Measurements from ENCODE around the gene TRPM6.
"Not testable (repeated sequence)": the region's sequence is repeated elsewhere in the genome, so short reads cannot be mapped to it uniquely, and the experiment has no call there.

The TRPM6 gene

GRCh38 chr9:74874220-74874619 is 13.5 kb downstream of the TRPM6 start:
- no peak overlapping the region for H3K4me3 ChIP-seq (ENCODE audit: low read length)
- no peak for TF ChIP-seq ZNF274 (IDR thresholded peaks at IDR 0.05; ENCODE audit: low read depth, low read length)

- no peak overlapping the region for H3K4me3 ChIP-seq (ENCODE audit: low read length)
- no peak for TF ChIP-seq ZNF274 (IDR thresholded peaks at IDR 0.05; ENCODE audit: low read depth, low read length)
Measured at GRCh38 chr9:74872619-74873233, 15.0 kb downstream of the TRPM6 start.

- no peak overlapping the region for H3K4me3 ChIP-seq (ENCODE audit: low read length)
- TF ChIP-seq ZNF274 (IDR thresholded peaks at IDR 0.05; ENCODE audit: low read depth, low read length) = no peak
Measured at GRCh38 chr9:74867483-74867882, 20.2 kb downstream of the TRPM6 start.

GRCh38 chr9:74865177-74865576 is 22.5 kb downstream of the TRPM6 start:
- H3K4me3 ChIP-seq (ENCODE audit: low read length) = no peak overlapping the region
- TF ChIP-seq ZNF274 (IDR thresholded peaks at IDR 0.05; ENCODE audit: low read depth, low read length) = no peak

- H3K4me3 ChIP-seq (ENCODE audit: low read length) = no peak overlapping the region
- no peak for TF ChIP-seq ZNF274 (IDR thresholded peaks at IDR 0.05; ENCODE audit: low read depth, low read length)
Measured at GRCh38 chr9:74861773-74862474, 25.8 kb downstream of the TRPM6 start.

GRCh38 chr9:74861071-74861470 is 26.6 kb downstream of the TRPM6 start:
- no peak for TF ChIP-seq ZNF274 (IDR thresholded peaks at IDR 0.05; ENCODE audit: low read depth, low read length)
- no peak overlapping the region for H3K4me3 ChIP-seq (ENCODE audit: low read length)

- H3K4me3 ChIP-seq (ENCODE audit: low read length) = not testable (repeated sequence)
Measured at GRCh38 chr9:74860247-74860646, 27.5 kb downstream of the TRPM6 start.

GRCh38 chr9:74859786-74860185 is 27.9 kb downstream of the TRPM6 start:
- no peak for TF ChIP-seq ZNF274 (IDR thresholded peaks at IDR 0.05; ENCODE audit: low read depth, low read length)
- no peak overlapping the region for H3K4me3 ChIP-seq (ENCODE audit: low read length)

- H3K4me3 ChIP-seq (ENCODE audit: low read length) = no peak overlapping the region
- TF ChIP-seq ZNF274 (IDR thresholded peaks at IDR 0.05; ENCODE audit: low read depth, low read length) = no peak
Measured at GRCh38 chr9:74858751-74859414, 28.8 kb downstream of the TRPM6 start.

GRCh38 chr9:74856989-74857388 is 30.7 kb downstream of the TRPM6 start:
- no peak overlapping the region for H3K4me3 ChIP-seq (ENCODE audit: low read length)
- TF ChIP-seq ZNF274 (IDR thresholded peaks at IDR 0.05; ENCODE audit: low read depth, low read length) = no peak

- TF ChIP-seq ZNF274 (IDR thresholded peaks at IDR 0.05; ENCODE audit: low read depth, low read length) = no peak
Measured at GRCh38 chr9:74855072-74855471, 32.6 kb downstream of the TRPM6 start.

GRCh38 chr9:74853024-74853423 is 34.7 kb downstream of the TRPM6 start:
- H3K4me3 ChIP-seq (ENCODE audit: low read length) = not testable (repeated sequence)

More at GRCh38 chr9:74855072-74855471, 32.6 kb downstream of the TRPM6 start:
- no peak overlapping the region for H3K4me3 ChIP-seq (ENCODE audit: low read length)

- TF ChIP-seq ZNF274 (IDR thresholded peaks at IDR 0.05; ENCODE audit: low read depth, low read length) = no peak
Measured at GRCh38 chr9:74848153-74848525, 39.6 kb downstream of the TRPM6 start.

GRCh38 chr9:74847478-74848152 is 40.1 kb downstream of the TRPM6 start:
- H3K4me3 ChIP-seq (ENCODE audit: low read length) = no peak overlapping the region
- TF ChIP-seq ZNF274 (IDR thresholded peaks at IDR 0.05; ENCODE audit: low read depth, low read length) = no peak

More at GRCh38 chr9:74848153-74848525, 39.6 kb downstream of the TRPM6 start:
- H3K4me3 ChIP-seq (ENCODE audit: low read length) = no peak overlapping the region

GRCh38 chr9:74846766-74847165 is 41.0 kb downstream of the TRPM6 start:
- H3K4me3 ChIP-seq (ENCODE audit: low read length) = no peak overlapping the region
- TF ChIP-seq ZNF274 (IDR thresholded peaks at IDR 0.05; ENCODE audit: low read depth, low read length) = no peak

Measured in GM08714 (cell line).